IMR-90 (cell line): ENCODE results near the gene MAPK11. TPM values are rescaled to one million over a fixed set of nuclear protein-coding genes. Genes with fewer than 3 reads are reported as not detected.

Source experiments
- ATAC-seq: fragments of 200-7000 bp; cut with Tn5 transposase; 2 replicates; pipeline ENCODE4 v1.9.1; 2020; ENCODE audit warnings: low read depth, mild to moderate bottlenecking, moderate library complexity
- BruUV-seq: library from RNA; stranded (reverse); fragments of 400-500 nt; replicated peaks from 2 replicates; lab custom pipeline; 2021; lab: Mats Ljungman, UMichigan
- CTCF ChIA-PET: fragments of 300-600 bp; formaldehyde crosslinking; extraction: SDS; loops from one replicate; lab custom pipeline; 2021; ENCODE audit warnings: antibody characterized with exemption; lab: Yijun Ruan, JAX
- POLR2A ChIA-PET: fragments of 300-600 bp; sonication (Branson Sonifier 250); formaldehyde crosslinking; loops from one replicate; lab custom pipeline; 2022; ENCODE audit warnings: antibody characterized with exemption; ENCODE audit not compliant: unreplicated experiment; lab: Charles Lee
- DNase-seq: peaks from one replicate; pipeline ENCODE4 v3.0.0; 2013
- H2AFZ ChIP-seq: replicated peaks from 2 replicates; pipeline ENCODE3; 2013; ENCODE audit warnings: low read length, mild to moderate bottlenecking; ENCODE audit not compliant: poor library complexity
- H2AK5ac ChIP-seq: 2 replicates; pipeline ENCODE4 v1.6.1; 2013; ENCODE audit warnings: low read depth, low read length, inconsistent platforms
- H2AK9ac ChIP-seq: replicated peaks from 2 replicates; pipeline ENCODE3; 2013; ENCODE audit warnings: mild to moderate bottlenecking, low read depth, low read length, moderate library complexity; ENCODE audit not compliant: poor library complexity
- H2BK120ac ChIP-seq: 2 replicates; pipeline ENCODE4 v1.6.1; 2013; ENCODE audit warnings: low read depth, low read length, inconsistent platforms
- H2BK15ac ChIP-seq: 3 replicates; pipeline ENCODE4 v1.6.1; 2013; ENCODE audit warnings: low read depth, low read length, inconsistent platforms
- H2BK20ac ChIP-seq: 2 replicates; pipeline ENCODE4 v1.6.1; 2013; ENCODE audit warnings: low read depth, mild to moderate bottlenecking, inconsistent platforms, low read length, moderate library complexity
- H2BK5ac ChIP-seq: 2 replicates; pipeline ENCODE4 v1.6.1; 2013; ENCODE audit warnings: mild to moderate bottlenecking, low read depth, low read length, inconsistent platforms; ENCODE audit not compliant: poor library complexity, severe bottlenecking
- H3K14ac ChIP-seq: replicated peaks from 2 replicates; pipeline ENCODE4 v1.6.1; 2013; ENCODE audit warnings: low read depth, low read length, inconsistent platforms
- H3K18ac ChIP-seq: 2 replicates; pipeline ENCODE4 v1.6.1; 2013; ENCODE audit warnings: low read depth, low read length, control low read depth
- H3K23ac ChIP-seq: 2 replicates; pipeline ENCODE4 v1.6.1; 2013; ENCODE audit warnings: low read depth, low read length, inconsistent platforms
- H3K27ac ChIP-seq: 2 replicates; pipeline ENCODE4 v1.5.1; 2013; ENCODE audit warnings: mild to moderate bottlenecking, control low read depth, low read length; ENCODE audit not compliant: insufficient read depth
- H3K27me3 ChIP-seq: 2 replicates; pipeline ENCODE4 v1.6.1; 2013; ENCODE audit warnings: low read length; ENCODE audit not compliant: control insufficient read depth, insufficient read depth
- H3K36me3 ChIP-seq: 2 replicates; pipeline ENCODE4 v1.6.1; 2013; ENCODE audit warnings: low read length, mixed read lengths; ENCODE audit not compliant: control insufficient read depth, insufficient read depth
- H3K4ac ChIP-seq: 2 replicates; pipeline ENCODE4 v1.6.1; 2013; ENCODE audit warnings: low read depth, low read length, inconsistent platforms
- H3K4me1 ChIP-seq: 2 replicates; pipeline ENCODE4 v1.6.1; 2013; ENCODE audit warnings: low read length, mixed read lengths; ENCODE audit not compliant: control insufficient read depth, insufficient read depth
- H3K4me2 ChIP-seq: 2 replicates; pipeline ENCODE4 v1.6.1; 2013; ENCODE audit warnings: low read depth, mild to moderate bottlenecking, control low read depth, low read length, moderate library complexity
- H3K4me3 ChIP-seq: 2 replicates; pipeline ENCODE4 v1.5.1; 2013; ENCODE audit warnings: low read depth, mild to moderate bottlenecking, control low read depth, low read length, moderate library complexity; ENCODE audit not compliant: insufficient read depth
- H3K56ac ChIP-seq: 2 replicates; pipeline ENCODE4 v1.6.1; 2013; ENCODE audit warnings: low read length, inconsistent platforms; ENCODE audit not compliant: insufficient read depth; ENCODE audit errors: extremely low read depth
- H3K79me1 ChIP-seq, 2 experiments: 2 replicates each; pipeline ENCODE4 v1.6.1; 2013; ENCODE audit warnings: low read length in 2 of 2, inconsistent platforms in 1 of 2, low read depth in 1 of 2
- H3K9ac ChIP-seq: 2 replicates; pipeline ENCODE4 v1.6.1; 2013; ENCODE audit warnings: low read depth, low read length, control low read depth
- H3K9me1 ChIP-seq: 2 replicates; pipeline ENCODE4 v1.6.1; 2013; ENCODE audit warnings: low read length, inconsistent platforms; ENCODE audit not compliant: insufficient read depth
- H3K9me3 ChIP-seq: 2 replicates; pipeline ENCODE4 v1.6.1; 2013; ENCODE audit warnings: low read length; ENCODE audit not compliant: control insufficient read depth, insufficient read depth
- H4K20me1 ChIP-seq: 2 replicates; pipeline ENCODE4 v1.6.1; 2013; ENCODE audit warnings: low read length, inconsistent platforms; ENCODE audit not compliant: insufficient read depth
- H4K5ac ChIP-seq: 2 replicates; pipeline ENCODE4 v1.6.1; 2013; ENCODE audit warnings: mild to moderate bottlenecking, low read depth, low read length, control low read depth
- H4K8ac ChIP-seq, 2 experiments: 2 replicates each; pipeline ENCODE4 v1.6.1; 2013; ENCODE audit warnings: low read depth in 2 of 2, low read length in 2 of 2, control low read depth in 1 of 2, inconsistent platforms in 1 of 2
- H4K91ac ChIP-seq: 2 replicates; pipeline ENCODE4 v1.6.1; 2013; ENCODE audit warnings: low read depth, low read length, inconsistent platforms; ENCODE audit not compliant: insufficient read depth
- BHLHE40 ChIP-seq: fragments of 150-350 bp; IDR thresholded peaks from 2 replicates; pipeline ENCODE4 v1.6.1; 2016; ENCODE audit warnings: mild to moderate bottlenecking, low read depth, low read length
- MXI1 ChIP-seq: IDR thresholded peaks from 2 replicates; pipeline ENCODE4 v1.6.1; 2012; ENCODE audit warnings: low read depth, mild to moderate bottlenecking, low read length, moderate library complexity, borderline replicate concordance
- NFE2L2 ChIP-seq: fragments of 150-350 bp; IDR thresholded peaks from 2 replicates; pipeline ENCODE4 v1.6.1; 2016; ENCODE audit warnings: low read depth, mild to moderate bottlenecking, low read length
- USF2 ChIP-seq: fragments of 150-350 bp; IDR thresholded peaks from 2 replicates; pipeline ENCODE4 v1.6.1; 2017; ENCODE audit warnings: mild to moderate bottlenecking, antibody characterized with exemption, low read length, low read depth
- WGBS, 2 experiments: methylation state at CpG; one replicate each; pipeline versions ENCODE4 v1.1.5 to v1.1.7; 2013; ENCODE audit warnings: missing lambda C conversion rate in 2 of 2; ENCODE audit not compliant: insufficient read length in 1 of 2; ENCODE audit errors: extremely low coverage in 2 of 2; 5-methylcytosine and 5-hydroxymethylcytosine counted together
- dilution Hi-C: fragments of 300-500 bp; cut with HindIII; formaldehyde crosslinking; loops from one replicate; pipeline ENCODE4 v1.14.3; 2018; ENCODE audit warnings: low sequenced_read_pairs; ENCODE audit not compliant: unreplicated experiment
- in situ Hi-C: fragments of 300-500 bp; cut with MboI; formaldehyde crosslinking; loops from 3 replicates; pipeline ENCODE4 v1.14.3; 2019; ENCODE audit warnings: low sequenced_read_pairs, inconsistent platforms, mixed read lengths
- intact Hi-C: fragments of 100-400 bp; cut with micrococcal nuclease; formaldehyde crosslinking; loops from 2 replicates; pipeline ENCODE4 v1.10.0; 2022
- polyA plus RNA-seq, 3 experiments: library from polyadenylated mRNA; depleted of rRNA; stranded (reverse); fragments of >200 nt; gene quantifications; 2 replicates each; pipeline ENCODE4 v1.2.3, GENCODE V29; 2012; ENCODE audit warnings: low replicate concordance in 1 of 3
- total RNA-seq: library from RNA; depleted of rRNA; stranded (reverse); fragments of >200 nt; gene quantifications from 2 replicates; pipeline ENCODE4 v1.2.3, GENCODE V29; 2012

Gene MAPK11
- total and polyA plus RNA-seq, 2 of the 4 experiments (the other 2 are of a cell fraction), result 8.1 to 14.4 TPM

- H3K4ac ChIP-seq, result peak overlapping the region; percentile 86
- peaks cover 24% of the 10 kb centered on the region for H4K20me1 ChIP-seq
- H3K36me3 ChIP-seq, result peaks cover 13% of the 10 kb centered on the region; the same call in 1 of the 2 replicates
- peak overlapping the region; percentile 78 for H3K14ac ChIP-seq
- peak overlapping the region; percentile 76 for H2AFZ ChIP-seq
- no TSS peak for BruUV-seq
- H2BK15ac ChIP-seq, result no peak overlapping the region
- DNase-seq (peak; percentile 67), ATAC-seq (peak; percentile 63)
- H3K4me1 ChIP-seq, result peaks cover 17% of the 10 kb centered on the region
- WGBS, 2 experiments, result 1% methylated on average over 46 of the region's 92 CpGs; no CpG with 5 or more reads in 1 of the 2 experiments
- no peaks in the 10 kb centered on the region for H3K9me3 ChIP-seq
- dilution Hi-C loops, result no loop called here
- peak overlapping the region; percentile 68 for H3K9ac ChIP-seq
- H3K4me2 ChIP-seq, result peak overlapping the region; percentile 73
- H2BK120ac ChIP-seq, result 0 out of 2 replicates have a peak overlapping the region, but pooled peaks have one; percentile 39
- H3K56ac ChIP-seq, result peak overlapping the region; percentile 76; the same call in 1 of the 2 replicates
- H3K4me3 ChIP-seq, result peak overlapping the region; percentile 90
- intact Hi-C loops, result no loop called here
- H4K5ac ChIP-seq, result peak overlapping the region; percentile 49; the same call in 1 of the 2 replicates
- H3K9me1 ChIP-seq, result peaks cover 4% of the 10 kb centered on the region; the same call in 1 of the 2 replicates
- peak overlapping the region; percentile 99 for H2AK9ac ChIP-seq
- H4K91ac ChIP-seq, result peak overlapping the region; percentile 0
- peak overlapping the region; percentile 61 to 80 for H4K8ac ChIP-seq
- H3K27ac ChIP-seq, result peak overlapping the region; percentile 87
- ChIA-PET POLR2A (no interaction called here), CTCF (interaction anchor here (1.2 kb wide), 1 partner anchor 10 kb away, joined by 3 read pairs; the partner anchor contains the start of gene HDAC10)
- peaks cover 9 to 38% of the 10 kb centered on the region in 2 experiments; a peak in 3 of 4 replicates for H3K79me1 ChIP-seq
- no peaks in the 10 kb centered on the region for H3K27me3 ChIP-seq
- H3K18ac ChIP-seq, result peak overlapping the region; percentile 30; the same call in 1 of the 2 replicates
- peak overlapping the region; percentile 94 for H2AK5ac ChIP-seq
- in situ Hi-C loops, result no loop called here
- peak overlapping the region; percentile 61 for H2BK5ac ChIP-seq
- TF ChIP-seq NFE2L2, result no peak
- TF ChIP-seq USF2, result peak; percentile 5; the same call in 1 of the 2 replicates
- peak; percentile 80; the same call in 1 of the 2 replicates for TF ChIP-seq MXI1
- TF ChIP-seq BHLHE40, result peak; percentile 33; the same call in 1 of the 2 replicates
- H3K23ac ChIP-seq, result peak overlapping the region; percentile 62; the same call in 1 of the 2 replicates
- H2BK20ac ChIP-seq, result no peak overlapping the region
Measured at GRCh38 chr22:50260801-50261614, 9.2 kb downstream of the MAPK11 start.
